ENCODE data around the gene INPP4B.

INPP4B gene

GRCh38 chr4:142741995-142742394 lies 104.1 kb downstream of the INPP4B start:
- Histone ChIP-seq H3K79me2 (ENCODE audit: insufficient read depth, low read depth) (no peaks in the 10 kb centered on the region), H3K27me3 (ENCODE audit: insufficient read depth, low read depth) (no peaks in the 10 kb centered on the region), H3K4me2 (no peak overlapping the region), H3K4me3 (IDR thresholded peaks at IDR 0.05; ENCODE audit: insufficient read depth, low read depth, low read length) (no peak overlapping the region), H2AFZ (ENCODE audit: low read depth) (no peak overlapping the region), H3K9ac (no peak overlapping the region), H3K4me1 (ENCODE audit: low read depth, poor library complexity, severe bottlenecking) (no peaks in the 10 kb centered on the region), H3K36me3 (ENCODE audit: insufficient read depth) (no peaks in the 10 kb centered on the region), H4K20me1 (ENCODE audit: insufficient read depth) (no peaks in the 10 kb centered on the region), H3K27ac (no peak overlapping the region)
- TF ChIP-seq CTCF (conservative IDR thresholded peaks at IDR 0.05; ENCODE audit: low read depth, low read length): no peak; the same call in 1 of the 2 replicates

GRCh38 chr4:142728233-142728632 lies 117.9 kb downstream of the INPP4B start:
- Histone ChIP-seq H2AFZ (ENCODE audit: low read depth) (no peak overlapping the region), H3K27me3 (ENCODE audit: insufficient read depth, low read depth) (no peaks in the 10 kb centered on the region), H3K4me2 (no peak overlapping the region), H3K4me1 (ENCODE audit: low read depth, poor library complexity, severe bottlenecking) (no peaks in the 10 kb centered on the region), H3K4me3 (IDR thresholded peaks at IDR 0.05; ENCODE audit: insufficient read depth, low read depth, low read length) (no peak overlapping the region), H3K9ac (no peak overlapping the region), H3K36me3 (ENCODE audit: insufficient read depth) (no peaks in the 10 kb centered on the region), H3K79me2 (ENCODE audit: insufficient read depth, low read depth) (no peaks in the 10 kb centered on the region), H4K20me1 (ENCODE audit: insufficient read depth) (no peaks in the 10 kb centered on the region), H3K27ac (no peak overlapping the region)
- no peak for TF ChIP-seq CTCF (conservative IDR thresholded peaks at IDR 0.05; ENCODE audit: low read depth, low read length)

DNA sequence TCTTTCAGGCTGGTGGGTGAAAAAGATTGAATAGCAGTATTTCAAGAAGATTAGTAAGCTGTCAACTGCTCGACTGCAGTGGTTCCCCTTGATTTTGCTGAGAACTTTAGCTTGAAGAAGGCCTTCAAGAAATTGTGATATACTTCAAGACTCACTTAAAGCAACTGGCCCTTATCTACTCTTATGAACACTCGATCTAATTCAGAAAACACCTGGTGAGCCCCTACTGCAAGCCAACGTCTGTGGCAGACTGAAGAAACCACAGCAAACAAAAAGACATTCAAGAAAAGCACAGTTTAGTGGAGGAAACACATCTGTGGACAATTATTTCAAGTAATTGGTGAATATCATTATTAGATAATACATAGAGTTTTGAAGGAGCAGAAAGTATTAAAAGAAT lies 119.0 kb downstream of the INPP4B start:
- Histone ChIP-seq H3K27me3 (ENCODE audit: insufficient read depth, low read depth) (no peaks in the 10 kb centered on the region), H3K36me3 (ENCODE audit: insufficient read depth) (no peaks in the 10 kb centered on the region), H3K79me2 (ENCODE audit: insufficient read depth, low read depth) (no peaks in the 10 kb centered on the region), H4K20me1 (ENCODE audit: insufficient read depth) (no peaks in the 10 kb centered on the region), H3K4me2 (no peak overlapping the region), H3K4me1 (ENCODE audit: low read depth, poor library complexity, severe bottlenecking) (no peaks in the 10 kb centered on the region), H3K27ac (no peak overlapping the region), H3K4me3 (IDR thresholded peaks at IDR 0.05; ENCODE audit: insufficient read depth, low read depth, low read length) (no peak overlapping the region), H3K9ac (no peak overlapping the region), H2AFZ (ENCODE audit: low read depth) (no peak overlapping the region)
- TF ChIP-seq CTCF (conservative IDR thresholded peaks at IDR 0.05; ENCODE audit: low read depth, low read length): no peak

- no peak overlapping the region for H3K4me3 ChIP-seq (IDR thresholded peaks at IDR 0.05; ENCODE audit: insufficient read depth, low read depth, low read length)
- no peaks in the 10 kb centered on the region for H3K36me3 ChIP-seq (ENCODE audit: insufficient read depth)
- TF ChIP-seq CTCF (conservative IDR thresholded peaks at IDR 0.05; ENCODE audit: low read depth, low read length): no peak
- no peak overlapping the region for H3K27ac ChIP-seq
- no peaks in the 10 kb centered on the region for H4K20me1 ChIP-seq (ENCODE audit: insufficient read depth)
- H3K4me2 ChIP-seq: no peak overlapping the region
- no peak overlapping the region for H2AFZ ChIP-seq (ENCODE audit: low read depth)
- H3K27me3 ChIP-seq (ENCODE audit: insufficient read depth, low read depth): no peaks in the 10 kb centered on the region
- H3K9ac ChIP-seq: no peak overlapping the region
- no peaks in the 10 kb centered on the region for H3K79me2 ChIP-seq (ENCODE audit: insufficient read depth, low read depth)
- H3K4me1 ChIP-seq (ENCODE audit: low read depth, poor library complexity, severe bottlenecking): no peaks in the 10 kb centered on the region
Observed at GRCh38 chr4:142725886-142726285, 120.2 kb downstream of the INPP4B start.

Data from KMS-11 (cell line).